NB4 (cell line): Measurements from ENCODE around the gene B4GALT1.

Experiments
- CTCF ChIP-seq: IDR thresholded peaks from one replicate; pipeline ENCODE4 v1.5.1; 2012; ENCODE audit warnings: low read depth, low read length
- MAX ChIP-seq: IDR thresholded peaks from 2 replicates; pipeline ENCODE4 v1.6.1; 2011; ENCODE audit warnings: low read depth, low read length
- POLR2A ChIP-seq: IDR thresholded peaks from 2 replicates; pipeline ENCODE4 v1.6.1; 2011; ENCODE audit warnings: mild to moderate bottlenecking; ENCODE audit not compliant: insufficient read length; ENCODE audit errors: extremely low read depth

GRCh38 chr9:33190021-33190705, 23.0 kb upstream of the B4GALT1 start:
- TF ChIP-seq CTCF (no peak), POLR2A (no peak), MAX (no peak)
